ENCODE data around the gene NCBP2.

NCBP2 gene

GRCh38 chr3:196966526-196967401 is 24.4 kb upstream of the NCBP2 start:
- Histone ChIP-seq H3K4me1 (ENCODE audit: control insufficient read depth, insufficient read depth, low read length) (peaks cover 7% of the 10 kb centered on the region), H3K4me3 (ENCODE audit: low read length) (no peak overlapping the region), H3K36me3 (ENCODE audit: insufficient read depth, low read length) (peaks cover 9% of the 10 kb centered on the region), H3K9me3 (replicated peaks; ENCODE audit: low read length) (no peaks in the 10 kb centered on the region), H3K9ac (ENCODE audit: low read depth, low read length) (no peak overlapping the region), H3K4me2 (ENCODE audit: low read length) (no peak overlapping the region), H3K27me3 (ENCODE audit: control insufficient read depth, insufficient read depth, low read length) (no peaks in the 10 kb centered on the region)

GRCh38 chr3:196965804-196966173 is 23.5 kb upstream of the NCBP2 start:
- Histone ChIP-seq H3K9ac (ENCODE audit: low read depth, low read length) (no peak overlapping the region), H3K9me3 (replicated peaks; ENCODE audit: low read length) (no peaks in the 10 kb centered on the region), H3K4me3 (ENCODE audit: low read length) (no peak overlapping the region), H3K4me2 (ENCODE audit: low read length) (no peak overlapping the region), H3K27me3 (ENCODE audit: control insufficient read depth, insufficient read depth, low read length) (no peaks in the 10 kb centered on the region), H3K36me3 (ENCODE audit: insufficient read depth, low read length) (peaks cover 9% of the 10 kb centered on the region), H3K4me1 (ENCODE audit: control insufficient read depth, insufficient read depth, low read length) (peaks cover 7% of the 10 kb centered on the region)

GRCh38 chr3:196965112-196965803 is 22.9 kb upstream of the NCBP2 start:
- Histone ChIP-seq H3K9ac (ENCODE audit: low read depth, low read length) (no peak overlapping the region), H3K27me3 (ENCODE audit: control insufficient read depth, insufficient read depth, low read length) (no peaks in the 10 kb centered on the region), H3K4me1 (ENCODE audit: control insufficient read depth, insufficient read depth, low read length) (peaks cover 7% of the 10 kb centered on the region), H3K4me3 (ENCODE audit: low read length) (no peak overlapping the region), H3K9me3 (replicated peaks; ENCODE audit: low read length) (no peaks in the 10 kb centered on the region), H3K4me2 (ENCODE audit: low read length) (no peak overlapping the region), H3K36me3 (ENCODE audit: insufficient read depth, low read length) (peaks cover 9% of the 10 kb centered on the region)

- Histone ChIP-seq H3K9me3 (replicated peaks; ENCODE audit: low read length) (no peaks in the 10 kb centered on the region), H3K36me3 (ENCODE audit: insufficient read depth, low read length) (peaks cover 9% of the 10 kb centered on the region), H3K4me1 (ENCODE audit: control insufficient read depth, insufficient read depth, low read length) (peaks cover 7% of the 10 kb centered on the region), H3K27me3 (ENCODE audit: control insufficient read depth, insufficient read depth, low read length) (no peaks in the 10 kb centered on the region), H3K9ac (ENCODE audit: low read depth, low read length) (no peak overlapping the region), H3K4me2 (ENCODE audit: low read length) (no peak overlapping the region), H3K4me3 (ENCODE audit: low read length) (no peak overlapping the region)
These were observed 21.3 kb upstream of the NCBP2 start for GRCh38 chr3:196963631-196963953.

- Histone ChIP-seq H3K27me3 (ENCODE audit: control insufficient read depth, insufficient read depth, low read length) (no peaks in the 10 kb centered on the region), H3K9me3 (replicated peaks; ENCODE audit: low read length) (no peaks in the 10 kb centered on the region), H3K4me1 (ENCODE audit: control insufficient read depth, insufficient read depth, low read length) (peaks cover 4% of the 10 kb centered on the region), H3K4me3 (ENCODE audit: low read length) (no peak overlapping the region), H3K36me3 (ENCODE audit: insufficient read depth, low read length) (peaks cover 9% of the 10 kb centered on the region), H3K4me2 (ENCODE audit: low read length) (no peak overlapping the region), H3K9ac (ENCODE audit: low read depth, low read length) (no peak overlapping the region)
These were observed 20.8 kb upstream of the NCBP2 start for GRCh38 chr3:196962930-196963630.

GRCh38 chr3:196962108-196962929 is 20.0 kb upstream of the NCBP2 start:
- Histone ChIP-seq H3K36me3 (ENCODE audit: insufficient read depth, low read length) (peaks cover 9% of the 10 kb centered on the region), H3K27me3 (ENCODE audit: control insufficient read depth, insufficient read depth, low read length) (no peaks in the 10 kb centered on the region), H3K4me3 (ENCODE audit: low read length) (no peak overlapping the region), H3K9ac (ENCODE audit: low read depth, low read length) (no peak overlapping the region), H3K4me2 (ENCODE audit: low read length) (no peak overlapping the region), H3K9me3 (replicated peaks; ENCODE audit: low read length) (no peaks in the 10 kb centered on the region), H3K4me1 (ENCODE audit: control insufficient read depth, insufficient read depth, low read length) (no peaks in the 10 kb centered on the region)

- H3K4me2 ChIP-seq (ENCODE audit: low read length): no peak overlapping the region
- H3K4me3 ChIP-seq (ENCODE audit: low read length): no peak overlapping the region
- no peaks in the 10 kb centered on the region for H3K4me1 ChIP-seq (ENCODE audit: control insufficient read depth, insufficient read depth, low read length)
- H3K36me3 ChIP-seq (ENCODE audit: insufficient read depth, low read length): no peaks in the 10 kb centered on the region
- no peaks in the 10 kb centered on the region for H3K27me3 ChIP-seq (ENCODE audit: control insufficient read depth, insufficient read depth, low read length)
- no peaks in the 10 kb centered on the region for H3K9me3 ChIP-seq (replicated peaks; ENCODE audit: low read length)
- H3K9ac ChIP-seq (ENCODE audit: low read depth, low read length): no peak overlapping the region
These were observed 12.5 kb upstream of the NCBP2 start for GRCh38 chr3:196954832-196955231.

GRCh38 chr3:196951371-196951770 is 9.0 kb upstream of the NCBP2 start:
- H3K36me3 ChIP-seq (ENCODE audit: insufficient read depth, low read length): no peaks in the 10 kb centered on the region
- H3K9ac ChIP-seq (ENCODE audit: low read depth, low read length): no peak overlapping the region
- H3K9me3 ChIP-seq (replicated peaks; ENCODE audit: low read length): no peaks in the 10 kb centered on the region
- no peaks in the 10 kb centered on the region for H3K27me3 ChIP-seq (ENCODE audit: control insufficient read depth, insufficient read depth, low read length)
- no peaks in the 10 kb centered on the region for H3K4me1 ChIP-seq (ENCODE audit: control insufficient read depth, insufficient read depth, low read length)
- H3K4me2 ChIP-seq (ENCODE audit: low read length): no peak overlapping the region
- no peak overlapping the region for H3K4me3 ChIP-seq (ENCODE audit: low read length)

GRCh38 chr3:196949750-196950149 is 7.4 kb upstream of the NCBP2 start:
- H3K27me3 ChIP-seq (ENCODE audit: control insufficient read depth, insufficient read depth, low read length): no peaks in the 10 kb centered on the region
- H3K9ac ChIP-seq (ENCODE audit: low read depth, low read length): no peak overlapping the region
- H3K36me3 ChIP-seq (ENCODE audit: insufficient read depth, low read length): no peaks in the 10 kb centered on the region
- H3K9me3 ChIP-seq (replicated peaks; ENCODE audit: low read length): no peaks in the 10 kb centered on the region
- H3K4me3 ChIP-seq (ENCODE audit: low read length): no peak overlapping the region
- H3K4me2 ChIP-seq (ENCODE audit: low read length): no peak overlapping the region
- H3K4me1 ChIP-seq (ENCODE audit: control insufficient read depth, insufficient read depth, low read length): no peaks in the 10 kb centered on the region

- Histone ChIP-seq H3K4me1 (ENCODE audit: control insufficient read depth, insufficient read depth, low read length) (no peaks in the 10 kb centered on the region), H3K36me3 (ENCODE audit: insufficient read depth, low read length) (no peaks in the 10 kb centered on the region), H3K9me3 (replicated peaks; ENCODE audit: low read length) (no peaks in the 10 kb centered on the region), H3K9ac (ENCODE audit: low read depth, low read length) (no peak overlapping the region), H3K4me3 (ENCODE audit: low read length) (no peak overlapping the region), H3K27me3 (ENCODE audit: control insufficient read depth, insufficient read depth, low read length) (no peaks in the 10 kb centered on the region), H3K4me2 (ENCODE audit: low read length) (no peak overlapping the region)
These were observed 6.9 kb upstream of the NCBP2 start for GRCh38 chr3:196949285-196949619.
